Sigmoid colon (tissue), 4 donors: ENCODE data around the gene CLRN3.

Experiments used
- POLR2A ChIP-seq, 2 donors: fragments of 450-650 bp; IDR thresholded peaks; one replicate each; pipeline ENCODE4 v1.6.1; 2016; ENCODE audit warnings: antibody characterized with exemption in 2 of 2, mild to moderate bottlenecking in 2 of 2, moderate library complexity in 2 of 2
- POLR2AphosphoS5 ChIP-seq, 4 donors: sonication (generic); formaldehyde crosslinking; IDR thresholded peaks; one replicate each; pipeline ENCODE4 v1.6.1; 2017; ENCODE audit warnings: antibody characterized with exemption in 4 of 4
- TF ChIP-seq, protein P1 (sequence below), 4 experiments: fragments of 450-650 bp in 3 of 4; fragments of 200-600 bp in 1 of 4; IDR thresholded peaks; one replicate each; pipeline ENCODE4 v1.5.1; 2016 to 2019; ENCODE audit warnings: antibody characterized with exemption in 4 of 4, mild to moderate bottlenecking in 3 of 4, moderate library complexity in 2 of 4

DNA sequence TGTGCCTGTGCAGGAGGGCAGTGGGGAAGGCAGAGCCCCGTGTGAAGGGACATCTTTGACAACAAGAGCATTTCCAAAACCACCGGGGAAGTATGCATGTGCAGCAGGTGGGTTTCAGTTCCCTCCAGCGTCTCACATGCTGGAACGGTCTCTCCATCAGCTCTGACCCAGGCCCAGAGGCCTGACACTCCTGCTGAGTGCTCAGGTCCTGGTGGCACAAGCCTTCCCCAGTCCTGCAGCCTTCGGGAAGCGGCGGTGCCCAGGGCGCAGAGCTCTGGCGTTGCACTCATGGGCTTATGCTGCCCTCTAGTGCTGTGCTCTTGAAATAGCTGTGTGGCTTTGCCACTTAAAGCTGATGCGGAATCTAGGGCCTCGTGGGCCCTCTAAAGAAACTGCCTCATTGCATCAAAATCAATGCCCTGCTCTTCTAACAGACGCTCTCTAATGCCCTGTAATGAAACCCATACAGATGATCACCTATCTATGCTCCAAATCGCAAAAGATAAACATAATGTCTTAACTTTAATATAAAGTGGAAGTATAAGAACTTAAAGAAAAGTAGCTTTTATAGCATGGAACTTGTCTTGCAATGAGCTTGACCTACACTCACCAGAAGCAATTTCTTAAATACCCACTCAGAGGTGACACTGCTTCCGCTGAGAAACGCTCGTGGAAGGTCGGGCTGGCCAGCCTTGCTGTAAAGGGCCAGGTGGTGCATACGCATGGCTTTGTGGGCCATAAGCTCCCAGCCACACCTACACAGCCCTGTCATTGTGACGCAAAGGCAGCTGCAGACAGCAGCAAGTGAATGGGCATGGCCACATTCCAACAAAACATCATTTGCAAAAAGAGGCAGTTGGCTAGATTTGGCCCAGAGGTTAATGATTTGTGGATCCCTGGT is 38.6 kb downstream of the CLRN3 start:
- TF ChIP-seq, protein P1, sequence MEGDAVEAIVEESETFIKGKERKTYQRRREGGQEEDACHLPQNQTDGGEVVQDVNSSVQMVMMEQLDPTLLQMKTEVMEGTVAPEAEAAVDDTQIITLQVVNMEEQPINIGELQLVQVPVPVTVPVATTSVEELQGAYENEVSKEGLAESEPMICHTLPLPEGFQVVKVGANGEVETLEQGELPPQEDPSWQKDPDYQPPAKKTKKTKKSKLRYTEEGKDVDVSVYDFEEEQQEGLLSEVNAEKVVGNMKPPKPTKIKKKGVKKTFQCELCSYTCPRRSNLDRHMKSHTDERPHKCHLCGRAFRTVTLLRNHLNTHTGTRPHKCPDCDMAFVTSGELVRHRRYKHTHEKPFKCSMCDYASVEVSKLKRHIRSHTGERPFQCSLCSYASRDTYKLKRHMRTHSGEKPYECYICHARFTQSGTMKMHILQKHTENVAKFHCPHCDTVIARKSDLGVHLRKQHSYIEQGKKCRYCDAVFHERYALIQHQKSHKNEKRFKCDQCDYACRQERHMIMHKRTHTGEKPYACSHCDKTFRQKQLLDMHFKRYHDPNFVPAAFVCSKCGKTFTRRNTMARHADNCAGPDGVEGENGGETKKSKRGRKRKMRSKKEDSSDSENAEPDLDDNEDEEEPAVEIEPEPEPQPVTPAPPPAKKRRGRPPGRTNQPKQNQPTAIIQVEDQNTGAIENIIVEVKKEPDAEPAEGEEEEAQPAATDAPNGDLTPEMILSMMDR (IDR thresholded peaks at IDR 0.05), result peak; percentile 51 to 83 (median 64)
- TF ChIP-seq POLR2A (IDR thresholded peaks at IDR 0.05) (no peak), POLR2AphosphoS5 (IDR thresholded peaks at IDR 0.05) (no peak)
